ENCODE results near the gene KIF21A.

GRCh38 chr12:39476121-39476520 is 33.2 kb upstream of the KIF21A start:
- TF ChIP-seq CTCF (IDR thresholded peaks at IDR 0.05) (no peak), POLR2A (IDR thresholded peaks at IDR 0.05) (no peak)

All from lower leg skin (tissue), 3 donors.